Suprapubic skin (tissue), 4 donors: Measurements from ENCODE around the gene GJD2.

Experiments
- CTCF ChIP-seq, 2 donors: fragments of 200-600 bp in 1 of 2; fragments of 450-650 bp in 1 of 2; sonication (generic) in 1 of 2; IDR thresholded peaks; one replicate each; pipeline ENCODE4 v1.5.1; 2016 to 2019; ENCODE audit warnings: antibody characterized with exemption in 2 of 2, mild to moderate bottlenecking in 1 of 2, moderate library complexity in 1 of 2
- EP300 ChIP-seq: sonication (generic); formaldehyde crosslinking; IDR thresholded peaks from one replicate; pipeline ENCODE4 v1.6.1; 2017; ENCODE audit warnings: antibody characterized with exemption
- POLR2A ChIP-seq, 2 donors: fragments of 450-650 bp; IDR thresholded peaks; one replicate each; pipeline ENCODE4 v1.6.1; 2017; ENCODE audit warnings: antibody characterized with exemption in 2 of 2, mild to moderate bottlenecking in 2 of 2, moderate library complexity in 2 of 2
- POLR2AphosphoS5 ChIP-seq, 3 donors: sonication (generic); formaldehyde crosslinking; IDR thresholded peaks; one replicate each; pipeline ENCODE4 v1.6.1; 2017; ENCODE audit warnings: antibody characterized with exemption in 3 of 3

GRCh38 chr15:34786206-34786605 lies 31.4 kb upstream of the GJD2 start:
- TF ChIP-seq CTCF (IDR thresholded peaks at IDR 0.05) (no peak), POLR2A (IDR thresholded peaks at IDR 0.05) (no peak), EP300 (no peak), POLR2AphosphoS5 (IDR thresholded peaks at IDR 0.05) (no peak)
